22Rv1 (cell line): ENCODE measurements around the gene DNASE1.

ENCODE experiments used
- ZFX ChIP-seq: fragments of 450-650 bp; IDR thresholded peaks from 2 replicates; pipeline ENCODE4 v1.6.1; 2017; ENCODE audit warnings: antibody characterized with exemption, borderline replicate concordance
- TF ChIP-seq, protein P1 (sequence below): fragments of 450-650 bp; IDR thresholded peaks from 2 replicates; pipeline ENCODE4 v1.5.1; 2017; ENCODE audit warnings: mild to moderate bottlenecking

DNA sequence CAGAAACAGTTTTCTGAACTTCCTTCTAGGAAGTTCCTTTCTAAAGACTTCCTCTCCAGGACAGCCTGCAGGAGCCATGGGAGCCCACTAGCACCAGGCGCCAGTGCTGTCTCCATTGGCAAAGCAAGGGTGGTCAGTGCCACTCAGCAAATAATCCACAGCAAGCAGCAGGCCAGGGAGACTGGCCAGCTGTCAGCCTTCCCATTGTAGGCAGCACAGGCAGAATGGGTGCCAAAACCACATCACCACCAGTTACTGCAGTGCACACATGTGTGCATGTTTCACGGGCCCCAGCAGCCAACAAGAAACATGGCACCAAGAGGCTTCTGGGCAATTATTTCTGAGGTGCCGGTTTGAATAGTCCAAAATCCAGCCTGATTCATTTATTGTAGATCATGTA is 26.7 kb downstream of the DNASE1 start:
- TF ChIP-seq, protein P1, sequence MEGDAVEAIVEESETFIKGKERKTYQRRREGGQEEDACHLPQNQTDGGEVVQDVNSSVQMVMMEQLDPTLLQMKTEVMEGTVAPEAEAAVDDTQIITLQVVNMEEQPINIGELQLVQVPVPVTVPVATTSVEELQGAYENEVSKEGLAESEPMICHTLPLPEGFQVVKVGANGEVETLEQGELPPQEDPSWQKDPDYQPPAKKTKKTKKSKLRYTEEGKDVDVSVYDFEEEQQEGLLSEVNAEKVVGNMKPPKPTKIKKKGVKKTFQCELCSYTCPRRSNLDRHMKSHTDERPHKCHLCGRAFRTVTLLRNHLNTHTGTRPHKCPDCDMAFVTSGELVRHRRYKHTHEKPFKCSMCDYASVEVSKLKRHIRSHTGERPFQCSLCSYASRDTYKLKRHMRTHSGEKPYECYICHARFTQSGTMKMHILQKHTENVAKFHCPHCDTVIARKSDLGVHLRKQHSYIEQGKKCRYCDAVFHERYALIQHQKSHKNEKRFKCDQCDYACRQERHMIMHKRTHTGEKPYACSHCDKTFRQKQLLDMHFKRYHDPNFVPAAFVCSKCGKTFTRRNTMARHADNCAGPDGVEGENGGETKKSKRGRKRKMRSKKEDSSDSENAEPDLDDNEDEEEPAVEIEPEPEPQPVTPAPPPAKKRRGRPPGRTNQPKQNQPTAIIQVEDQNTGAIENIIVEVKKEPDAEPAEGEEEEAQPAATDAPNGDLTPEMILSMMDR, result no peak
- TF ChIP-seq ZFX, result no peak
